ENCODE measurements around the gene PTGR2.
"Not testable (repeated sequence)": the region's sequence is repeated elsewhere in the genome, so short reads cannot be mapped to it uniquely, and the experiment has no call there.

The PTGR2 gene

DNA sequence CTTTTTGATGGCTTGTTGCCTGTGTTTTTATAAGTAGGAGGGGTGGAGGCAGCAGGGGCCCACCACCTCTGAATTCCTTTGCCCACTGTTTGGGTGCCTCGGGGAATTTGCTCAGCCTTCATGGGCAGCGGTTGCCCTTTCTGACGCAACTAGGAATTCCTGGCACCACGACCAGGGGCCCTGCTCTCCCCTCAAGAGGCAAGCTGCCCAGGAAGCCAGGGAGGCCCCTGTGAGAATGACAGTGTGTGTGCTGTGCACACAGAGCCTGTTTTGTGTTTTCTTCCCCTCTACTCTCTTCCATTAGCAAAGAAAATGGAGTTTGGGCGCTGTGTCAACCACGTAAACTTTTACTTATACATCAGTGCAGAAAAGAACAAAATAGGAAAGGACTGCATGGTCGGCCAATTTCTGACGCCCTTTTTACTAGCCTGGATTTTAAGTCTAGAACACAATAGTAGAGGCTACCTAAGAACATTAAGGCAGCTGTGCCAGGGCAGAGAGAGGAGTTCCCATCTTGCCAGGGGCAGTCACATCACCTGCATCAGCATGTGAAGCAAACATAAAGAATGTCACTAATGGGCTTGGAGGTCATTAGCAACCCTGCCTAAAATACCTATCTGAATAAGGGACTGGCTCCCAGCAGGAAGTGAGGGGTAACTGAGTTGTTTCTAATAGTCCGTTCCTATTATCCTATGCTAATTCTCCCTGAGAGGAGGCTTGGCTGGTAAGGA lies 17.9 kb upstream of the PTGR2 start:
- no peak for DNase-seq

DNA sequence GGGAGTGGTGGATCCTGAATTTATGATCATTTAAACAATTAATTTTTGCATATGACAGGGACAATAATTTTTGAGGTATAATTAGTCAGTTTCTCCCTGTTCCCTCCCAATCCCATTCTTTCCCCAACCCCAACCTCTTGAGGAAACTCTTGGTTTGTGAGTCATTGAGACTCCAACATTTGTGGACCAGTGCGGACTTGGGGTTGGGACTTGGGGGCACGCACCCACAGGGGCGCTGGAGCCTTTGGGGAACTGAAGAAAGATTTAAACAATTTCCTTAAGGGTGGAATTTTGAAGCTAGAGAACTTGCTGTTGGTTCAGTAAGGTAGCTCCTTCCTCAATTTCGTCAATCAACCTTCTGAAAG lies 17.4 kb upstream of the PTGR2 start:
- no peak for DNase-seq

DNA sequence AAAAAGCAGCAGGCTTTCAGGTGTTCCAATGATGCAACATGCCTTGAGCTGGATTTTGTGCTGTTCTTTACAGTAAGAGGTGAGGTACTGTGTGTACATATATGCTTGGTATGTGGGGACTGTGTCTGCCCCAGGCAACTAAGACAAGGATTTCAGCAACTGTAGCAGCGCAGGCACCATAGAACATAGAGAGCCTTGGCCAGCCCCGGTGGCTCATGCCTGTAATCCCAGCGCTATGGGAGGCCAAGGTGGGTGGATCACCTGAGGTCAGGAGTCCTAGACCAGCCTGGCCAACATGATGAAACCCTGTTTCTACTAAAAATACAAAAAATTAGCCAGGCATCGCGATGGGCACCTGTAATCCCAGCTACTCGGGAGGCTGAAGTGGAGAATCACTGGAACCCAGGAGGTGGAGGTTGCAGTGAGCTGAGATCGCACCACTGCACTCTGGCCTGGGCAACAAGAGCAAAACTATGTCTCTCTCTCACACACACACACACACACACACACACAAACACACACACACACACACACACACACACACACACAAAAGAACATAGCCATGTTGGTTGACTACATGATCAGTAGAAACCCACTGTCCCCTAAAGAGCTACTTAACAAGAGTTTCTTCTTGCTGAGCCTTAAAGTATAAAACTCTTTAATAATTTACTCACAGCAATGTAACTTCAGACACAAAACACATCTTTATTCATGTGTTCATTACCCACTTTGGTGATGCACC lies 13.2 kb upstream of the PTGR2 start:
- DNase-seq = not testable (repeated sequence)

DNA sequence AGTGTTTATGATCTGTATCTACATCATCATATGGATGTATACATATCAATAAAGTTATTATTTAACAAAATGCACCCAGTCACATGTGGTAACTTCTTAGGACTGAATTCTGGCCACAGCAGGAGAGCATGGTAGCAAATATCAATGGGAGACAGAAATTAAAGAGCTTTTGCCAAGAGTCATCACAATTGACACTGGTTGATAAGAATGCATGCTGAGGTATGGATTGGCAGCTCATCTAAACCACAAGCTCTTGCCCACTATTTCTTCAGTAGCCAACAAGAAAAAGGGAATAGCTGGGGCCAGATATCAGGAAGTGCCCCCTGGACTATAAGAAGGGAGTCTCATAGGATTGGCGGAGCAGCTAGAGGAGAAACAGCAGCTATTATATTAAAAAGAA lies 9.4 kb upstream of the PTGR2 start:
- no peak for DNase-seq

DNA sequence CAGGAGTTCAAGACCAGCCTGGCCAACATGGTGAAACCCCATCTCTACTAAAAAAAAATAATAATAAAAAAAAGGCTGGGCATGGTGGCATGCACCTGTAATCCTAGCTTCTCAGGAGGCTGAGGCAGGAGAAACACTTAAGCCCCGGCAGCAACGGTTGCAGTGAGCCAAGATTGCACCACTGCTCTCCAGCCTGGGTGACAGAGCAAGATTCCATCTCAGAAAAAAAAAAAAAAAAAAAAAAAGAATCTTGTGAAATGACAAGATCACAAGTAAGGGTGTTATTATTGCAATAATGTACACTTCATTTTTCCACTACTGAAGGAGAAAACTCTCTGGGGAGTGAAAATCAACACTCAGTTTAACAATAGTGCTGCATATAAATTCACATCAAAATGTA lies 8.8 kb upstream of the PTGR2 start:
- no peak for DNase-seq

DNA sequence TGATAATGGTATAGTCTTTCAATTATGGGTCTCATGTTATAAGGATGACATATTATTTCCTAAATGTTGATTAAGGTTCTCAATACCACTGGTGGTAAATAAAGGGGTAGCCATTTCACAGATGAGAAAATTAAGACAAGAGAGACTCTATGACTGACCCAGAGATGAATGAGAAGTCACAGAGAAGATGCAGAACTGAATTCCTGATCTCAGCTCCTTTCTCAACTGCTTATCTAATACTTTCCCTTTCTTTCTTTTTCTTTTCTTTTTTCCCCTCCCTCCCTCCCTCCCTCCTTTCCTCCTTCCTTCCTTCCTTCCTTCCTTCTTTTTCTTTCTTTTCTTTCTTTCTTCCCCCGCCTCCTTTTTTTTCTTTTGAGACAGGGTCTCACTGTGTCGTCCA lies 8.3 kb upstream of the PTGR2 start:
- no peak for DNase-seq

DNA sequence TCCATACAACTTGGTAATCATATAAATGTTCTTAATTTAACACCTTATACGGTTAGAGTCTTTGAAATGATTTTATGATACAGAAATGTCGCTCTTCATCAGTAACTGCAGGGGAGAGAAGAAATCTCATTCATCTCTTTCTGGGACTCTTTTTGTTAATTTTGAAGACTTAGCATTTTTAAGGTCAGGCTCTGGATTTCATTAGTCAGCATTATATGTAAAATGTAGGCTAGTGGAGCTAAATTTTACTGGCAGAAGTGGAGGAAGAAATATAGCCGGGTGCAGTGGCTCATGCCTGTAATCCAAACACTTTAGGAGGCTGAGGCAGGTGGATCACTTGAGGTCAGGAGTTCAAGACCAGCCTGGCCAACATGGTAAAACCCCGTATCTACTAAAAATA lies 4.7 kb upstream of the PTGR2 start:
- no peak for DNase-seq

DNA sequence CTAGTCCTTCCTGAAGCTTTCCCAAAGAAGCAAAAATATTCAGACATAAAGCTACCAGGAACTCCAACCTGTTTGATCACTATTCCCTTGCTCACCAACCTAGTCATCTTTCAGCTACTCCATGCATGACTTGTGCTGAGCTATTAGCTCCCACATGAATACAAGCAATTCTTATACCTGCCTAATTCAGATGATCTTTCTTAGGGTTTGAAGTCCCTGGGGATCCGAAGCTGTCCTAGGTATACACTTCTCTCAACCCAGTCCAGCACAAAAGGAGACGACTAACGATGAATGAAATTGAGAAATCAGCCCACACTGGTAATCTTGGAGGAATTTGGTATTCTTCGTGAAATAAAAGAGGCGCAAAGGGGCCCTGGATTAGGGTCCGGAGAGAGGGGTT lies 631 bp upstream of the PTGR2 start:
- DNase-seq = no peak

DNA sequence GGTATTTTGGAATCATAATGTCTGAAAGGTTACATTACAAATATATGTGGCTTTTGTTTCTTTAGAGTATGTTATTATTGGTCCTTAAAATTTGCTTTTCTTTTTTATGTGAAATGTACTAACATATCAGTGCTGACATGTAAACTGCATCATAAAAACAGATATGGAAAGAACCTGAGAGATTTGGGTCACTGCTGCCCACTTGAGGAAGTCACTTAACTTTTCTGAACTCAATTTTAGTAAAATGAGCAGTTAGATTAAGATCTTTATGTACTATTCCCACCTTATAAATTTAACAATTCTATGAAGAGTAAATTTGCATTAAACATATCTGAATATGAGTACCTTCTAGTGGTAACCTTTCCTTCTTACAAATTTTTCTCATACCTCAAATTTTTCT lies 7.5 kb downstream of the PTGR2 start:
- no peak for DNase-seq

DNA sequence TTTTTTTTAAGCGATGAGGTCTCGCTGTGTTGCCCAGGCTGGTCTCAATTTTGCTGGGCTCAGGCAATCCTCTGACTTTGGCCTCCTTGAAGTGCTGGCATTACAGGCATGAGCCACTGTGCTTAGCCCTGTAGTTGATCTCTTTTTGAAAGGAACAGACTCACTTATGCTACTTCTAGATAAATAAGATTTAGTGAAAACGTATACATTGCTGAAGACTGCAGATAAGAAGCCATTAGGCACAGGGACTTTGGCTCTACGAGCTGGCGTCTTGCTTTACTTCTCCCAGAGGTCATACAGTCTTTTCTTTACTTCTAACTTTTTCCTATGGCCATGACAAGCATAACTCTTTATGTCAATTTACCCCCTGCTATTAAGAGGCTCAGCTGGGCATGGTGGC lies 9.4 kb downstream of the PTGR2 start:
- no peak for DNase-seq

DNA sequence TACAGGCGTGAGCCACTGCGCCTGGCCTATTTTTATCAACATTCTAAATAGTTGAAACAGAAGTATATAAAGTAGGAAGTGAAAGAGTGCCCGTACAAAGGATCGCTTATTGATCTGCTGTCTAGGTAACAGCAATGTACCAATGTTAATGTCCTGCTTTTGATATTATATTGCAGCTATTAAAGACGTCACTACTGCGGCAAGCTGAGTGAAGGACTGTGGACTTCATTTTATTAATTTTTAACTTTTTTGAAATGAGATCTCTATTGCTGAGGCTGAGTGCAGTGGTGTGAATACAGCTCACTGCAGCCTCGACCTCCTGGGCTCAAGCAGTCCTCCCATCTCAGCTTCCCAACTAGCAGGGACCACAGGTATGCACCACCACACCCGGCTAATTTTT lies 10.8 kb downstream of the PTGR2 start:
- DNase-seq = no peak

DNA sequence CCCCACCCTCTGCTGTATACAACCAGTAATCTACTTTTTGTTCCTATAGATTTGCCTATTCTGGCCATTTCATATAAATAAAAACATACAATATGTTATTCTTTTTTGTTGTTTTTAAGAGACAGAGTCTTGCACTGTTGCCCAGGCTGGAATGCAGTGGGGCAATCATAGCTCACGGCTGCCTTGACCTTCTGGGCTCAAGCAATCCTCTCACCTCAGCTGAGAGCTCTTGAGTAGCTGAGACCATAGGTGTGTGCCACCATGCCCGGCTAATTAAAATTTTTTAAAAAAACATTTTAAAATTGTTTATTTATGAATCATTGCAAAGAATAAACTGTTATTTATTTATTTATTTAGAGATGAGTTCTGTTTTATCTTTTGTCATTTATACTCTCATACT lies 11.6 kb downstream of the PTGR2 start:
- no peak for DNase-seq

DNA sequence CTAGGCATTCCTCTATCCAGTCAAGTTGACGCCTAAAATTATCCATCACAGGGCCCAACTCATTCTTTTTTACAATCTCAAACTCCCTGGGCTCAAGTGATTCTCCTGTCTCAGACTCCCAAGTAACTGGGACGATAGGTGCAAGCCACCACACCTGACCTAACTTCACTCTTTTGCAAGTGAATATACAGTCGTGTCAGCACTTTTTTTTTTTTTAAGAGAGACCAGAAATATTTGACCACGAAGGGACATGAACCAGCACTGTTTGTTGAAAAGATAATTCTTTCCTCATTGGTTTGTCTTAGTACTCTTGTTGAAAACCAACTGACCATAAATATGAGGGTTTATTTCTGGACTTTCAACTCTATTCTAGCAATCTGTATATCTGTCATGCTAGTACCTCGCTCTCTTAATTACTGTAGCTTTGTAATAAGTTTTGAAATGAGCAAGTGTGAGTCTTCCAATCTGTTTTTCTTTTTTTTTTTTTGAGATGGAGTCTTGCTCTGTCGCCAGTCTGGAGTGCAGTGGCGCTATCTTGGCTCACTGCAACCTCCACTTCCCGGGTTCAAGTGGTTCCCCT lies 14.0 kb downstream of the PTGR2 start:
- no peak for DNase-seq

DNA sequence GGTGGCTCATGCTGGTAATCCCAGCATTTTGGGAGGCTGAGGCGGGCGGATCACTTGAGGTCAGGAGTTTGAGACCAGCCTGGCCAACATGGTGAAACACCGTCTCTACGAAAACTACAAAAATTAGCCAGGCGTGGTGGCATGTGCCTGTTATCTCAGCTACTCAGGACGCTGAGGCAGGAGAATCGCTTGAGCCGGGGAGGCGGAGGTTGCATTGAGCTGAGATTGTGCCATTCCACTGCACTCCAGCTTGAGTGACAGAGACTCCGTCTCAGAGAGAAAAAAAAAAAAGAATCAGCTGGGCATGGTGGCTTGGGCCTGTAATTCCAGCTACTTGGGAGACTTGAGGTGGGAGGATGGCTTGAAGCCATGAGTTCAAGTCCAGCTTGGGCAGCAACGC lies 18.1 kb downstream of the PTGR2 start:
- not testable (repeated sequence) for DNase-seq

DNA sequence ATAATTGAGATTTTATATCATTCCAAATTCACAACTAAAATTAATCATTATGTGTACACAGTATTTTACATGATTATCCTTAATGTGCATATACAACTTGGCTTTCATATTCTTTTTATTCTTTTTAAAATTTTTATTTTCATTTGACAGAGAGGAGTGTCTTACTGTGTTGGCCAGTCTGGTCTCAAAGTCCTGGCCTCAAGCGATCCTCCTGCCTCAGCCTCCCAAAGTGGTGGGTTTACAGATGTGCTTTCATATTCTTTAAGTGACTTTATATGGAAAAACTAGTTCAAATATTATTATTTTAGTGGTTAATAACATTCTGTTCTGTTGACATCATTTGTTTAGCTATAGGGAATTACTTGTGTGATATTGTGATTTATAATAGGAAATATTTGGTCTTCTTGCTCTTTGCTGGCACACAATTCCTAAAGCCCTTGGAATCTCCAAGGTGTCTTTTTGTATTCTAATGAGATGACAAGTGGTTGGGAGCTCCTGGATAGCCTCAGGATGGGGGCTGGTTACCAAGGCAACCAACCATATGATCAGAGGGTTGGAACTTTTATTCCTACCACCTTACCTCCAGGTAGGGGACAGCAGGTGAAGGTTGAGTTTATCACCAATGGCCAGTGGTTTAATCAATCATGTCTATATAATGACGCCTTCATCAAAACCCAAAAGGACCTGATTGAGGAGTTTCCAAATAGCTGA lies 19.0 kb downstream of the PTGR2 start:
- no peak for DNase-seq

DNA sequence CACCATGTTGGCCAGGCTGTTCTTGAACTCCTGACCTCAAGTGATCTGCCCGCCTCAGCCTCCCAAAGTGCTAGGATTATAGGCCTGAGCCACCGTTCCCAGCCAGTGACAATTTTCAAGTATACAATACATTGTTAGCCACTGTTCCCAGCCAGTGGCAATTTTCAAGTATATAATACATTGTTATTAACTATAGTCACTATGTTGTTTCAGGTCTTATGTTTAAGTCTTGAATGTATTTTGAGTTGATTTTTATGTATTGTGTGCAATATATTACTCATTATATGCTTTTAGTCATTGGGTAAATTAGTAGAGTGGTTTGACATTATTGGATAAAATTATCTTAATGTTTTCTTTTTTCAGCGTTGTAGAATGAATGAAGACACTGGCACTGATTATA lies 22.0 kb downstream of the PTGR2 start:
- DNase-seq = no peak

DNA sequence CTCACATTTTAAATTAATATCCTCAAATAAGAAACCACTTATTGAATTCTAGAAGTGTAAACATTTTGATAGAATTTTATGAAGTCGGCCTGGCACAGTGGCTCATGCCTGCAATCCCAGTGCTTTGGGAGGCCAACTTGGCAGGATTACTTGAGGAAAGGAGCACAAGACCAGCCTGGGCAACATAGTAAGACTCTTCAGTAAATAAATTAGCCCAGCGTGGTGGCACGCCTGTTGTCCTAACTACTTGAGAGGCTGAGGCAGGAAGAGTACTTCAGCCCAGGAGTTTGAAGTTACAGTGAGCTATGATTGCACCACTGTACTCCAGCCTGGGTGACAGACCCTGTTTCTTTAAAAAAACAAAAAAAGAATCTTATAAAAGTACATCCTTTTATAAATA lies 26.2 kb downstream of the PTGR2 start:
- peak; percentile 34 for DNase-seq

DNA sequence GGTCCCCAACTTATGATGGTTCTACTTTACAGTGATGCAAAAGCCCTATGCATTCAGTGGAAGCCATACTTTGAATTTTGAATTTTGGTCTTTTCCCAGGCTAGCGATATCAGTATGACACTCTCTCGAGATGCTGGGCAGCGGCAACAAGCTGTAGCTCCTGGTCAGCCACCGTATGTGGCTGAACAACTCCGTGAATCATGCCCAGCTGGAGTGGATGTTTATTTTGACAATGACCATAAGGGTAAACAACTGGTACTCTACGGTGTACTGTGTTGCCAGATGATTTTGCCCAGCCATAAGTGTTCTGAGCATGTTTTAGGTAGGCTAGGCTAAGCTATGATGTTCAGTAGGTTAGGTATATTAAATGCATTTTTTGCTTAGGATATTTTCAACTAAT lies 26.8 kb downstream of the PTGR2 start:
- no peak for DNase-seq

DNA sequence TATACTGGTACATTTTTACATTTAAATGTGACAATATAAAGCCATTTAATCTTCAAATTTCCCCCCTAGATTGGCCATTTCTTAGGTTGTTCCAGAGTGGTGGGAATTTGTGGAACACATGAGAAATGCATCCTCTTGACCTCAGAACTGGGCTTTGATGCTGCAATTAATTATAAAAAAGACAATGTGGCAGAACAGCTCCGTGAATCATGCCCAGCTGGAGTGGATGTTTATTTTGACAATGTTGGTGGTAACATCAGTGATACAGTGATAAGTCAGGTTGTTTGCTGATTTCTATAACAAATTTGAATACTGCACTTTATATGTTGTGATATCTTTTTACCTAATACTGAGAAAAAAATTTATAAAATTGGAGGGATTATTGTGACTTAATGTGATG lies 27.4 kb downstream of the PTGR2 start:
- DNase-seq = no peak

DNA sequence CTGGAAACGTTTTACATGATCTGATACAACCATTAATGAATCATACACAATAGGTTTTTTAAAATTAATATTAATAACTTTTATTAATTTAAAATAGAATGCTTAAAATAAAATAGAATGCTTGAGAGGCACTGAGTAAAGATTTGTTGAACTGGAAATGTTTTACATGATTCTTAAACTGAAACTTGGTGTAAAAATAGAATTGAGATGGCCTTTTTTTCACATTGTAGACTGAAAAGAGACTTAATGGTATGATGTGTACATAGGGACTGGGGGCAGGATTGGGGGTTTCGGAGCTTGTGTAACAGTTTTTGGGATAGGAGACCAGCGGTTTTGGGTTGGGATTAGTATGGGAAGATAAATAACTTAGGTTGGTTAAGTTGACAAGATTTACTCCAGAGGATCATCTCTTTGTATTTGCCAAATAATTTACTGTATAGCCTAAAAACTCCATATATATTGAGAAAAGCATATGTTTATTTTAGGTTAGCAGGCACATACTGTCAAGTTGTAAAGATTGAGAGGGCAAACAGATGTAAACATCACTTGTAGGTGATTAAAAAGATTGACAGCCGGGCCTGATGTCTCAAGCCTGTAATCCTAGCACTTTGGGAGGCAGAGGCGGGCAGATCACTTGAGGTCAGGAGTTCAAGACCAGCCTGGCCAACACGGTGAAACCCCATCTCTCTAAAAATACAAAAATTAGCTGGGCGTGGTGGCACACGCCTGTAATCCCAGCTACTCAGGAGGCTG lies 33.0 kb downstream of the PTGR2 start:
- no peak for DNase-seq

DNA sequence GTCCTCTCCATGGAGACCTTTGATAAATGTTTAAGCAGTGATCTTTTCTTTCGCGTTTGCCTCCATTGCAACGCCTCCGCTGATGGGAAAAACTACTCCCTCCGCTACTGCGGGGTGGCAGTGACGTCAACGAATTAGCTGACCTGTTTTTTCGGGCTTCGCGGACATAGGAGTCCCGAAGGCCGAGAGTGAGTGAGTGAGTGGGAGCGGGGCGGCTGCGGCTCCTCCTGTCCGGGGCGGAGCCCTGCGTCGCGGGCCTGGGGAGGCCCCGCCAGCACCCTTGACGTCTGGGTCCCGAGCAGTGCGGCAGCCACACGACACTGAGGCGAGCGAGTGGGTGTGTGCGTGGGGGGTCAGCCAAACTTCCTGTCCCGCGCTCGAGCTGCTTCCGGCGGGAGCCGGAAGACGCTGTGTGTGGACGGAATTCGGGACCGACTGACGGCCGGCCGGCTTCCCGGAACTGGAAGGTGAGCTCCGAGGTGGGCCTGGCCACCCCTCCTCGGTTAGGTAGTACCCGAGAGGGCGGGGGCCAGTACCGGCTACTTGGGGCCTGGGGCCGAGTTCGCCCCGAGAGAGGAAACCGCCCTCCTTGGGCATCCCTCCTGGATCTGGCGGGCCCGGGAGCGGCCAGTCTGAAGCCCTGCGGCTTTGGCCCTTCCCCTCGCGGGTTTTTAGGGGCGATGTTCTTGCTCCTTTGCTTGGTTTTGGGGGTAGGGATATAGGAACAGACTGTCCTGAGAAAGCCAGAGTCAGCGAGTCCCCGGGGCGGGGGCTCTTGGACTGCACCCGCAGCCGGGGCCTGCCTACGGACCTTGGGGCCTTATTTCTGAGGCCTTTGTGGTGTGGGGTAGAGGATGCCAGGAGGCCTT lies 35.1 kb downstream of the PTGR2 start, which contains the start of gene ZNF410:
Gene ZNF410, plus strand, starts transcription at position 411 of the 869 bp plus-strand sequence. CDS start 5,317 bp downstream, outside the sequence.
- peak; percentile 96 for DNase-seq

DNA sequence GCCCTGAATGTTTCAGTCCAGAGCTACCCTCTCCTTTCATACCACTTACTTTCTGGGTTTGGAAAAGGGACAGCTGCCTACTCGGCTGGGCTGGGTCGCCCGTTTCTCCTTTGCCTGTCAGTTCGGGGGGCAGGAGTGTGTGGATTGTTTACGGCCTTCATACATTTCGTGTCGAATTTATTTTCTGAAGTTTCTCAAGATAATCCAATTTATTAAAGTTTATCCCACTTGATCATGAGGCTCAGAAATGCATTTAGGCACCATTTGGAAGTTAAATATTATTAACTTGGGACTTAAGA lies 35.6 kb downstream of the PTGR2 start:
- peak; percentile 55 for DNase-seq

Data from DMS79 treated with DMSO at 0.1 percent for 48 hours (cell line).